GM19452 (cell line): ENCODE measurements around the gene GPX5.

Experiments used
- ATAC-seq: cut with Tn5 transposase; IDR thresholded peaks from one replicate; pipeline ENCODE4 v1.9.1; 2021; ENCODE audit not compliant: unreplicated experiment

GPX5 gene

GRCh38 chr6:28553986-28554881, 28.6 kb downstream of the GPX5 start:
- ATAC-seq = no peak

GRCh38 chr6:28555136-28555535, 29.5 kb downstream of the GPX5 start:
- no peak for ATAC-seq

- ATAC-seq = no peak
These were observed 32.9 kb downstream of the GPX5 start for GRCh38 chr6:28558629-28559028.

- ATAC-seq = no peak
These were observed 37.9 kb downstream of the GPX5 start for GRCh38 chr6:28563430-28564095.

- ATAC-seq = no peak
These were observed 40.3 kb downstream of the GPX5 start for GRCh38 chr6:28565823-28566526.

- no peak for ATAC-seq
These were observed 41.0 kb downstream of the GPX5 start for GRCh38 chr6:28566527-28567252.

GRCh38 chr6:28567506-28567905, 41.8 kb downstream of the GPX5 start:
- no peak for ATAC-seq

- ATAC-seq = no peak
These were observed 42.9 kb downstream of the GPX5 start for GRCh38 chr6:28568515-28569108.

GRCh38 chr6:28569748-28570147, 44.1 kb downstream of the GPX5 start:
- ATAC-seq = no peak

GRCh38 chr6:28580475-28580874, 54.8 kb downstream of the GPX5 start:
- no peak for ATAC-seq

GRCh38 chr6:28583463-28583862, 57.8 kb downstream of the GPX5 start:
- ATAC-seq = no peak
